Ascending aorta (tissue), 2 donors: ENCODE data around the gene BUB1. TPM values are rescaled to one million over a fixed set of nuclear protein-coding genes. Genes with fewer than 3 reads are reported as not detected.
"Not testable (repeated sequence)": the region's sequence is repeated elsewhere in the genome, so short reads cannot be mapped to it uniquely, and the experiment has no call there.

Source experiments
- DNase-seq, 2 donors: peaks; one replicate each; pipeline ENCODE4 v3.0.0-alpha.2; 2019; ENCODE audit warnings: low spot score in 2 of 2
- H3K27ac ChIP-seq, 2 donors: fragments of 200-600 bp; sonication (generic); one replicate each; pipeline ENCODE4 v1.5.1; 2016 to 2017; ENCODE audit warnings: mild to moderate bottlenecking in 1 of 2
- H3K27me3 ChIP-seq: fragments of 200-600 bp; sonication (generic); one replicate; pipeline ENCODE4 v1.5.1; 2017
- H3K36me3 ChIP-seq, 2 donors: fragments of 200-600 bp; sonication (generic); one replicate each; pipeline ENCODE4 v1.5.1; 2016
- H3K4me1 ChIP-seq, 2 donors: fragments of 200-600 bp; sonication (generic); one replicate each; pipeline ENCODE4 v1.5.1; 2016 to 2017; ENCODE audit warnings: mild to moderate bottlenecking in 1 of 2
- H3K4me3 ChIP-seq, 2 donors: fragments of 200-600 bp; sonication (generic); one replicate each; pipeline ENCODE4 v1.5.1; 2016 to 2017; ENCODE audit warnings: mild to moderate bottlenecking in 1 of 2
- H3K9me3 ChIP-seq, 2 donors: fragments of 200-600 bp; sonication (generic); one replicate each; pipeline ENCODE4 v1.5.1; 2016
- intact Hi-C: fragments of 100-400 bp; cut with DNase I; formaldehyde crosslinking; loops from one replicate; pipeline ENCODE4 v1.15.1; 2023
- total RNA-seq: library from RNA; depleted of rRNA; stranded (reverse); fragments of >200 nt; gene quantifications from one replicate; pipeline ENCODE4 v1.1.0, GENCODE V29; 2016
- TF ChIP-seq, protein P1 (sequence below), 3 experiments: fragments of 200-600 bp in 2 of 3; fragments of 450-650 bp in 1 of 3; sonication (generic) in 2 of 3; IDR thresholded peaks; one replicate each; pipeline ENCODE4 v1.5.1; 2016 to 2019; ENCODE audit warnings: antibody characterized with exemption in 3 of 3, mild to moderate bottlenecking in 1 of 3, moderate library complexity in 1 of 3

Gene BUB1
- total RNA-seq, 1 donor from 2014 or later: not detected

DNA sequence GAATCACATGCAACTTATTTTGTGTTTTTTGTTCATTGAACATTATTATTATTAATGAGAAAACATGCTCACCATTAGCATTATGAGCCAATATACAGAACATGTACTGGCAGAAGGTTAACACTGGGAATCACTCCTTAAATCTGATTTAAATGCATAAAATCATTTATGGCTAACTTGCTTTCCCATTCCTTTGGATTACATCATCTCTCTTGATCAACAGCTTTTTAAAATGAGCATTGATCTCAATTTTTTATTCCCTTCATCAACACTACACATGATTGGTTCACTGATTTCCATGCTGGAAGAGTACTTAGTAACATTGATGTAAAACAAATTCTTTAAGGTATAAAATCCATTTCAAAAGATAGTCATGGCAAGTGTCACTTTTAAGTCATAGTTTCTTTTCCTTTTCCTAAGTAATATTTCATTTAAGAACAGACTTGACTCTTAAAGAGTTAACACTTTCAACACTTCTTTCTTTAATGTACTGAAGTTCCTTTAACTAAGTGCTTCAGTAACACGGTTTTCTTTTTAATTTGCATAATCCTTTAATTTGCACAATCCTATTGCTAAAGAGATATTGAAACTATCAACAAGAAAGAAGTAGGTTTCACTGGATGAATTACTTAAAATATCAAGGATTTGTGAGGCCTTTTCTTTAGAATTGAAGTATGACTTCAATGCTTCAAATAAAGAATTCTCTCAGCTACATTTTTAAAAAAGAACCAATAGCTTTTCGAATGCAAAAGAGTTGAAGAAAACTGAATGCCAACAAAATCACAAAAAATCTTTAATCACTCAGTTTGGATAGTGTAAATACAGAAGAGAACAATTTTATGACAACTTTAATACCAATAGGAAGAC is 24.9 kb upstream of the BUB1 start:
- H3K27me3 ChIP-seq: no peaks in the 10 kb centered on the region
- no peaks in the 10 kb centered on the region for H3K4me1 ChIP-seq
- H3K4me3 ChIP-seq: no peak overlapping the region
- no peak for DNase-seq
- intact Hi-C loops: no loop called here
- H3K36me3 ChIP-seq: no peaks in the 10 kb centered on the region
- no peaks in the 10 kb centered on the region for H3K9me3 ChIP-seq
- H3K27ac ChIP-seq: no peak overlapping the region
- TF ChIP-seq, protein P1, sequence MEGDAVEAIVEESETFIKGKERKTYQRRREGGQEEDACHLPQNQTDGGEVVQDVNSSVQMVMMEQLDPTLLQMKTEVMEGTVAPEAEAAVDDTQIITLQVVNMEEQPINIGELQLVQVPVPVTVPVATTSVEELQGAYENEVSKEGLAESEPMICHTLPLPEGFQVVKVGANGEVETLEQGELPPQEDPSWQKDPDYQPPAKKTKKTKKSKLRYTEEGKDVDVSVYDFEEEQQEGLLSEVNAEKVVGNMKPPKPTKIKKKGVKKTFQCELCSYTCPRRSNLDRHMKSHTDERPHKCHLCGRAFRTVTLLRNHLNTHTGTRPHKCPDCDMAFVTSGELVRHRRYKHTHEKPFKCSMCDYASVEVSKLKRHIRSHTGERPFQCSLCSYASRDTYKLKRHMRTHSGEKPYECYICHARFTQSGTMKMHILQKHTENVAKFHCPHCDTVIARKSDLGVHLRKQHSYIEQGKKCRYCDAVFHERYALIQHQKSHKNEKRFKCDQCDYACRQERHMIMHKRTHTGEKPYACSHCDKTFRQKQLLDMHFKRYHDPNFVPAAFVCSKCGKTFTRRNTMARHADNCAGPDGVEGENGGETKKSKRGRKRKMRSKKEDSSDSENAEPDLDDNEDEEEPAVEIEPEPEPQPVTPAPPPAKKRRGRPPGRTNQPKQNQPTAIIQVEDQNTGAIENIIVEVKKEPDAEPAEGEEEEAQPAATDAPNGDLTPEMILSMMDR (IDR thresholded peaks at IDR 0.05): no peak

DNA sequence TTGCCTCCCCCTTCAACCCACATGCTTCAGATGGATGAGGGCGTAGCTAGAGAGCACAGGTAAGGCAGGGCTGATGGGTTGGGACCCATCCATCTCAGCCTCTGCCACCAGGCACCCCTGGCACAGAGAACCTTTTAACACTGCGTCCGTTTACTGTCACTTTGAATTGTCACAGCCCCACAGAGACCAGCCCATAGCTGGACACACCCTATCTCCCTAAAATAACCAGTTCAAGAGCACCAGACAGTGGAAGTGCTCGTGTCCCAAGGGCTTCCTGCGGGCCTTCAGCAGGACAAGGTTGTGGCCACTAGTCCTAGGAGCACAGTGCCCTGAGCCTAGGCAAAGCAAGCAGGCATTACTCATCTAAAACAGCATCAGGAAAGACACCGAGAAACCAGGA is 20.4 kb upstream of the BUB1 start:
- intact Hi-C loops: not testable (repeated sequence)

DNA sequence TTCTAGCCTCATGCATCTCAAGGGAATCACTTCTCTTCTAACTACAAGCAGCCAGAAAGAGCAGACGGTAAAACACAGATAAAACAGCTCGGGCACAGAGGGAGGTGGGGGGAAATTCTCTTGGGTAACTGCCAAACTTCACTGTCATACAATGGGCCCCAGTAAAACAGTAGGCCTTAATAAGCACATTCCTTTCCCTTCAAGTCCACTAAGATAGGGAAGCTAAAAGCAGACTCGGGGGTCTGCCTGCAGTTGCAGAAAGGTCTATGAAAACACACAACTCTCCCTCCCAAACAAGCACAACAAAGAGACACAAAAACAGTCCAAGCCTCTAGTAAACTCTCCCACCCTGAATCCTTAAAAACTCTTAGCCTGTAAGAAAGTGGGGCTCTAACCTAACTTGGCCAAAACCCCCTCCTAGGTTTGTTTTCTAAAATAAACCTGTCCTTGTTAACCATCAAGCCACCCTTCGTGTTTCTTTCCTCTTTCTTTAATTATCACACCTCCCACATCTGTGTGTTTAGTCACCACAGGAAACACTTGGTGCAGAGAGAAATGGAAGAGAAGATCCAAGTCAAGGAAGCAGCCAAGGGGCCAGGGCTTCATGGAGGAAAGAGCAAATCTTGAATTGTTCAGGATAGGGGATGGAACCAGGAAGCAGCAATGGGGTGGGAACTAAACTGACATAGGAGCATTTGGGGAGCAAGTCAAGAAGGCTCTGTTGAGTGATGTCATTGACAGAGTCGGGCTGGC is 17.5 kb upstream of the BUB1 start:
- H3K4me3 ChIP-seq, DNase-seq, intact Hi-C loops, H3K27ac ChIP-seq, H3K4me1 ChIP-seq, H3K9me3 ChIP-seq, H3K36me3 ChIP-seq, H3K27me3 ChIP-seq: not testable (repeated sequence)

More for the DNA sequence above, 20.4 kb upstream of the BUB1 start:
- H3K27ac ChIP-seq, H3K27me3 ChIP-seq, H3K4me1 ChIP-seq, H3K36me3 ChIP-seq, H3K4me3 ChIP-seq, DNase-seq, H3K9me3 ChIP-seq: not testable (repeated sequence)

DNA sequence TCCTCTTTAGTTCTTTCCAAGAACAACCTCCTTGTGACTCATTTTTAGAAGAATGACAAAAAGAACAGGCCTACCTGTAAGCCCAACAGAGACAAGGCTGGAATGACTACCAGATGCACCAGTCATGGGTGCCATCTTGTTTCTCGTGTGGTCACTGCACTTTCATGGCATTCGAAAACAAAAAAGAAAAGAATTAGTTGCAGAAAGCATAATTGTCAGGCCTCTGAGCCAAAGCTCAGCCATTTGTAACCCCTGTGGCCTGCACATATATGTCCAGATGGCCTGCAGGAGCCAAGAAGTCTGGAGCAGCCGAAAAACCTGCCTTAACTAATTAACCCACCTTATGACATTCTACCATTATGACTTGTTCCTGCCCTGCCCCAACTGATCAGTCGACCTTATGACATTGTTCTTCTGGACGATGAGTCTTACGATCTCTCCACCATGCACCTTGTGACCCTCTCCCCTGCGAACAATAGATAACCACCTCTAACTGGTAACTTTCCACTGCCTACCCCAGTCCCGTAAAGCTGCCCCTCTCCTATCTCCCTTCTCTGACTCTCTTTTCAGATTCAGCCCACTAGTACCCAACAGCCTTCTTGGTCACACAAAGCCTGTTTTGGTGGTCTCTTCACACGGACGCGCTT is 13.9 kb upstream of the BUB1 start:
- no peak overlapping the region for H3K27ac ChIP-seq
- H3K9me3 ChIP-seq: no peaks in the 10 kb centered on the region
- intact Hi-C loops: no loop called here
- H3K4me3 ChIP-seq: no peak overlapping the region
- no peaks in the 10 kb centered on the region for H3K27me3 ChIP-seq
- no peak for DNase-seq
- TF ChIP-seq, protein P1 (IDR thresholded peaks at IDR 0.05): no peak
- H3K36me3 ChIP-seq: no peaks in the 10 kb centered on the region
- H3K4me1 ChIP-seq: no peaks in the 10 kb centered on the region

DNA sequence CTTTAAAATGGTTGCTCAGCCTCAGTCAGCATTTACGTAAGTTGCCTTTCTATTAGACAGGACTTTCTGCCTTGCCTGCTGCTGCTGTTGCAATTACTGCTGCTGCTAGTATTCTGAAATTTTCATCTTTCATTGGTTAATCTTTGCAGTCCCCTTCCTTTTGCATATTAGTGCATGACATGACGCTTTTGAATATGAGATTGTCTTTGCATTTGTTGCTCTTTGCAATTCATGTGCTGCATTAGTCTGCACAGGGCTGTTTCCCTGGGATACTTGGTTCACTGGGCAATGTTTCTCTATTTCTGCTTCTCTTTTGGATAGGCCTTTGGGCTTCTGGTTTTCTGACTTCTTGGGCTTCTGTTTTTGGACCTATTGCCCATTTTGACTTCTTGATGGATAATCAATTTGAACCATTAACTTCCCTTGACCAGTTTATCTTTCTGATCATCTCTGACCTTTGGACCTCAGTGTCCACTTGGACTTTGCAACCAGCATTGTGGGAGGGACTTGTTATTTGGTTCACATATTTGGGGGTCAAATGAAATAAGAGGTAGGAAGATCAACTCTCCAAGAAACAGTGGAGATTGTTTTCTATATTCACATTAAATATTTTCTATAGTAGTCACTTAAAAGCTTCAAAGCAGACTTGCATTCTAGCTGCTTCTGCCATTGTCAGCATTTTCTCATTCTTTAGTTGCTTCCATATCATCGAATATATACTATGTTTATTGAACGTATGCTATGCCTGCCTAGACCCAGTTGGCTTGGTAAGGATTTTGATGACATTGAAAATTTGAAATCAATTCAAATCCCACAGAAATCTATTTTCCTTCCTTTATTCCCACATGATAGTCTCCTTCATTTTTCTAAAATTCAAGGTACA is 12.5 kb upstream of the BUB1 start:
- intact Hi-C loops: no loop called here
- H3K9me3 ChIP-seq: no peaks in the 10 kb centered on the region
- no peaks in the 10 kb centered on the region for H3K36me3 ChIP-seq
- H3K4me3 ChIP-seq: no peak overlapping the region
- no peak overlapping the region for H3K27ac ChIP-seq
- DNase-seq: no peak
- H3K4me1 ChIP-seq: no peaks in the 10 kb centered on the region
- TF ChIP-seq, protein P1 (IDR thresholded peaks at IDR 0.05): no peak
- no peaks in the 10 kb centered on the region for H3K27me3 ChIP-seq

DNA sequence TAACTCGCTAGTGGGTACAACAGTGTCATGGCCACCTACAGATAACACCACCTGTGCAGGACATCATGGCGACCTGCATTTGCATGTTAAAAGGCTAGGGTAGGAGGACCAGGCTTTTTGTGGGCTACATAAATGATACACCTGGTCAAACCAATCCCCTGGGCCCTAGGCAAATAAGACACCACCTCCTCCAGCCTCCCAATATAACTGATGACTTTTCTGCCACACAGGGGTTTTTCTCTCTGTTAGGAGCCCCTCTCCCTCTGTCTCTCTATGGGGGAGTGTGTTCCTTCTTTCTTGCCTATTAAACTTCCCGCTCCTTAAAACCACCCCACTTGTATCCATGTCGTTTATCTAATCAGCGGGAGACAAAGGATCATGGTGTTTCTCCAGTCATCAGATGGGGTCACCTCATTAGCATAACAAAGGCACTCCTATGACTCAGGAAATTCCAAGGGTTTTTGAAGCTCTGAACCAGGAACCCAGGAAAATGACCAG is 10.8 kb upstream of the BUB1 start:
- no peak overlapping the region for H3K4me3 ChIP-seq
- DNase-seq: no peak

DNA sequence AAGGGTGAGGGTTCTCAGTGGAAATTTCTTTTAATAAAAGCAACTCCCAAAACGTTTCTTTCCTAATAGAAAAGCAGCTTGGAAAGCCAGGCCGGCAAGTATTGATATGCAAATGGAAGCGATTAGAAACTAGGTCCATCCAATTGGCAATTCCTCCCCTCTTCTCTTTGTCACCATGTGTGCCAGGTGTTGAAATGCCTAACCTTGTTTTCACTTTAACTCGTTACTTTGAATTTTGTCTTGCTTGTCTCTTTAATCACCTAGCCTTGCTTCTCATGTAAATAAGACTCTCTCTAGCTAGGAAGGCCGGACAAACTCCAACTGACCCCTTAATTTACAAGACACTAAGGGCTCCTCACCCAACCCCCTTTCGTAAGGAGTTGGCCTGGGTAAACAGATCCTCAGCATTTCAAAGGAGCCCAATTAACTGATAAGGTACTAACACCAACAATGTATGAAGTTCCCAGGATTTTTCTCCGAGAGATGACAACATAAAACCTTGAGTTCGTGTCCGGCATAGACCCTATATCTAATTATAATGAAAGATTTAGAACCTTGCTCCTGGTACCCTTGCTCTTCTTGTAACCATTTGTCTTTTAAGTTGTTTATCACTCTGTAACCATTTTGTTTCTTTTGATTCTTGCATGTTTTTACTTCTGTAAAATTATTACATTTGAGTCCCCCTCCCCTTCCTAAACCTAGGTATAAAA is 10.1 kb upstream of the BUB1 start:
- H3K4me3 ChIP-seq, intact Hi-C loops, H3K9me3 ChIP-seq, H3K36me3 ChIP-seq, H3K4me1 ChIP-seq, H3K27me3 ChIP-seq, DNase-seq, H3K27ac ChIP-seq: not testable (repeated sequence)

More for the DNA sequence above, 10.8 kb upstream of the BUB1 start:
- intact Hi-C loops: no loop called here
- no peaks in the 10 kb centered on the region for H3K36me3 ChIP-seq
- no peaks in the 10 kb centered on the region for H3K9me3 ChIP-seq
- H3K27ac ChIP-seq: no peak overlapping the region
- TF ChIP-seq, protein P1 (IDR thresholded peaks at IDR 0.05): no peak
- no peaks in the 10 kb centered on the region for H3K4me1 ChIP-seq
- no peaks in the 10 kb centered on the region for H3K27me3 ChIP-seq
